GM15510 (cell line): ENCODE results near the gene ERVFRD-1.

ENCODE experiments used
- POLR2A ChIP-seq: IDR thresholded peaks from 3 replicates; pipeline ENCODE4 v1.6.1; 2011; ENCODE audit warnings: borderline replicate concordance; ENCODE audit not compliant: insufficient read length; ENCODE audit errors: extremely low read depth

Gene ERVFRD-1

DNA sequence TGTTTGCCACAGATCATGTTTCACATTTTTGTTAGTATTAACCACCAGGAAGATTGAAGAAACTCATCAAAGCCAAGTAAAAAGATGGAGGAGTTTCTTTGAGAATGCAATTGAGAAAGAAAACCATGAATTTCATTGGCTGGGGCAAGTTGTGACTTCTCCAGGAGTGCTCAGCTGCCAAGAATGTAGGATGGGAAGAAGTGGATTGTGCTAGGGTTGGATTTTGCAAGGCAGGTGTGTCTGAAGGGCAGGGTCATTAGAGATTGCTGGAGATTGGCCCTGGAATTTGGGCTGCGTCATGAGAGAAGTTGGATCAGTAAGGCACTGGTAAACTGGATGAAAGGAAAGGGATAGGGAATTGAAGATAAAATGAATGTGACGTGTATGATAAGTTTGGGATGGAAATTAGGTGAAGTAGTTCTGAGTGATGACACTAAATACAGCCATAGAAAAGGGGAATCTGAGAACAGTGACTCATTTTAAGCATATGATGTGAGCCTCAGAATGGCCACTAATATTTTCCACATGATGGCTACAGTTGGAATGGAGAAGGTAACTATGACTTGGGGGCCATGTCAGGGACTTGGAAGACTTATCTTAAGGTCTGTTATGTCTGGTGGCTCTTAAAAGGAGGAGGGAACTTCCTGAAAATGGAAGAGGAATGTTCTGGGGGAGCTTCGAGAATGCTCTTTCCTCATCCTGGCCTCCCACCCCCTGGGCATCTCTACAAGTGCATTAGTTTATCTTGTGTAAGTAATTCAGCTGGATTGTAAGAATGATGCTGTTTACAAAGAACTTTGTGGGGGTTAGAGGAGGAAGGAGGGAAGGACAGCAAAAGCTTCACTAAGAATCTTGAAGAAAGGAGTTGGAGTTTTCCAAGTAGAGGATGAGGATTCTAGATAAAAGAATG, 27.8 kb upstream of the ERVFRD-1 start:
- no peak for TF ChIP-seq POLR2A

DNA sequence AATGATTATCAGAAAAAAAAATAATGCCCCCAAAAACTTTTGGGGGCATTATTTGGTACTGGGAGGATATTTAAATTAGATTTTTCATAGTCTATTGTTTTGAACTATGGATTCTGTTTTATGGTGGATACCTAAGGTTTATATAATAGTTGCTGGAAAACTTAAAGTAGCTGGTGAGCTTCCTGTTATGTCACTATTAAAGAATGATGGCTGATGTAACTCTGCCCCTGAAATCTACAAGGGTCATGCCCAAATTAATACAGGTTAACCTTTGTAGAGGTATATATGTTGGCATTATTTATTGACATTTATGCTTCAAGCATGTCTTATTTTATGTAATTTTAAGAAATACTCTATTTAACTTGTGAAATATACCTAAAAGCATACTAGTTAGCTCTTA, 25.3 kb upstream of the ERVFRD-1 start:
- TF ChIP-seq POLR2A = no peak

DNA sequence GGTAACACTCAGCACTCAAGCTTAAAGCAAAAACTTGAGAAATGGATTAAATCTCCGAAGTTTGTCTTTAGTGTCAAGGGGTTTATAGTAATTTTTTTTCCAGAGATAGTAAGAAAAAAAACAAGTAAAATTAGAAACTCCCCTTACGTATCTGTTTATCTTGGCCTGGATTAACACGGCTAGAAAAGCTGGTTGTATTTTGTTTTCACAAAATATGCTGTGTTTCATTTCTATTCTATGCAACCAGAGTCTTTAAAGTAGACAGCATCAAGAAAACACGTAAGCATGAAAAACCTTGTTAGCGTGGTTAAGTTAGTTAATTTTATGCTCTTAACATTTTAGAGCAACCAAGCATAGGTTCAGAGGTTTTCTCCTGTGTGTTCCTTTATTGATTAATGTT, 21.8 kb upstream of the ERVFRD-1 start:
- no peak for TF ChIP-seq POLR2A

DNA sequence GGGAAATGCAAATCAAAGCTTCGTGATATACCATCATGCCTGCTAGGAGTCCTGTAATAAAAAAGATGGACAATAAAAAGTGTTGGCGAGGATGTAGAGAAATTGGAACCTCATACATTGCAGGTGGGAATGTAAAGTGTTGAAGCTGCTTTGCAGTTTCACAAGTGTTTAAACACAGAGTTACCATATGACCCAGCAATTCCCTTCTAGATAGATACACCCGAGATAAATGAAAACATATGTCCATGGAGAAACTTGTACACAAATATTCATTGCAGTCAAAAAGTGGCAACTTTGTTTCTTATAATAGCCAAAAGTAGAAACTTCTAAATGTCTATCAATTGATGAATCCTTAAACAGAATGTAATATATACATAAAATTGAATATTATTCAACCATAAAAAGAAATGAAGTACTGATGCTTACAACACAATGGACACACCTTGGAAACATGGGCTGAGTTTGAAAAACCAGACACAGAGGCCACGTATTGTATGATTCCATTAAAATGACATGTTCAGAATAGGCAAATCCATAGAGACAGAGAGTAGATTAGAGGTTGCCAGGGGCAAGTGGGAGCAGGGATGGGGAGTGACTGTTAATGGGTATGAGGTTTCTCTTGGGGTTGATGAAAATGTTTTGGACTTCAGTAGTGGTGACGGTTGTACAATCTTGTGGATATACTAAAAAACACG, 20.8 kb upstream of the ERVFRD-1 start:
- TF ChIP-seq POLR2A = no peak

DNA sequence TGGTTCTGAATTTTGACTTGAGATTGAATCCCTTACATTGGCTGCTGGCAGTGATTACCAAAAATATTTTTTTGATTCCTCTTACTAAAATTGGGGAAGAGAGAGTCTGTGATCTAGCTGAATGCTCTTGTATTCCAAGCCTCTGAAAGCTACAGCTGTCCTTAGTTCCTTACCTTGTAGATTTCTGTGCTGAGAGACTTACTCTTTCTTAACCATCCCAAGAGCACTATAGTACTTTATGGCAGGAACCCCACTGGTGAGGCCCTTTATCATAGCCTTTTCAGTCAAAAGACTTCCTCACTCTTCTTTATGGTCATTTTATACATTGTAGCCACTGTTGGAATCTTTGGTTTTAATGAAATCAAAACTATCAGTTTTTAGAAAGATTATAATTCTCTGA, 19.1 kb upstream of the ERVFRD-1 start:
- no peak for TF ChIP-seq POLR2A

DNA sequence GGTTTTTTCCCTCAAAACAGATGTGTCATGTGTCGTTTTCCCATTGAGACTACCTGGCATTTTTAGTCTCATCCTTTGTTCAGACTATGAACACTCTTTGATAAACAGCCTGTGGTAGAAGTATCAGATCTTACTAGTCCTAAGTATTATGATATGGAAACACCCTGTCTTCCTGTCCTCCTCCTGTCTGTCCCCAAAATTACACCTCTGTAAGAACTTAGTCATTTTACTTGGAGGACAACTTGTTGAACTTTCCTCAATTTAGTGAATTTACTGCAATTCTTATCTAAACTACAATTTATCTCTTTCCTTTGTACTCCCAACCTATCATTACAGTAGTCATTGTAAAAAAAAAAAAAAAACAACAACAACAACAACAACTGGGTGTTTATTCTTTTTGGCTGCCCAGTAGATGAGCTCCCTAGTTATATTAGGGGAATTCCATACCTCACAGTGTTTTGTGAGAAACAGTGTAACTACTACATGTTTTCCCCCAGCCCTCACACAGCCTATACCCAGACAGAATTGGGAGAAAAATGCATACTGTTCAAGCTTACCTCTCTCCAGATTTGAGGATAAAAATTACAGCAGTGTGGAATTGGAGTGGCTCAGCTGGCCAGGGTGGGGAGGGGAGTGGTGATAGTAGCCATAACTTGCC, 18.5 kb upstream of the ERVFRD-1 start:
- TF ChIP-seq POLR2A = no peak

DNA sequence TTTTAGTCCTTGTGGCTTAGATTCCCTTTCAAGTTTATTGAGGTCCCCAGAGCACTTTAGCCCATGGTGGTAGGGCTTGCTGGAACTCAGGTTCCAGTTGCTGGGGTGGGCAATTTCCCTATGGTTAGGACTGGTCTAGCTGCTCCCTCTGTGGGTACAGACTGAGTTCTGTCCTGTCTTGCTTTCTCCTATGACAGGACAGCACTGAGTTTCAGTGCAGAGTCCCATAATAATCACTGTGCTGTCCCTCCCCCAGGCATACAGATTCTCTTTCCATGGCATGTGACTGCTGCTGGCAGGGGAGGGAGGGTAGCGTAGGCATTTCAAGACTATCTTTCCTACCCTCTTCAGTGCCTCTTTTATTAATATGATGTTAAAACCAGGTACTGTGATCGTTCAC, 17.1 kb upstream of the ERVFRD-1 start:
- no peak for TF ChIP-seq POLR2A

DNA sequence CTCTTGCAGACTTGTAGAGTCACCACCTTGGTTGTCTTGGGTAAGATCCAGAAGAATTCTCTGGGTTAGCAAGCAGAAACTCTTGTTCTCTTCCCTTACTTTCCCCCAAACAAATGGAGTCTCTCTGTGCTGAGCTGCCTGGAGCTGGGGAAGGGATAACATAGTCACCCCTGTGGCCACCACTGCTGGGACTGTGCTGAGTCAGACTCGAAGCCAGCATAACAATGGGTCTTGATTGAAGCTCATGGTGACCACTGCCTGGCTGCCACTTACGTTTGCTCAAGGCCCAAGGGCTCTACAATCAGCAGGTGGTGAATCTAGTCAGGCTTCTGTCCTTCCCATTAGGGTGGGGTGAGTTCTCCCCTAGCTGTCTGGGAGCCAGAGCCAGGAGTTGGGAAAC, 15.4 kb upstream of the ERVFRD-1 start:
- no peak for TF ChIP-seq POLR2A

DNA sequence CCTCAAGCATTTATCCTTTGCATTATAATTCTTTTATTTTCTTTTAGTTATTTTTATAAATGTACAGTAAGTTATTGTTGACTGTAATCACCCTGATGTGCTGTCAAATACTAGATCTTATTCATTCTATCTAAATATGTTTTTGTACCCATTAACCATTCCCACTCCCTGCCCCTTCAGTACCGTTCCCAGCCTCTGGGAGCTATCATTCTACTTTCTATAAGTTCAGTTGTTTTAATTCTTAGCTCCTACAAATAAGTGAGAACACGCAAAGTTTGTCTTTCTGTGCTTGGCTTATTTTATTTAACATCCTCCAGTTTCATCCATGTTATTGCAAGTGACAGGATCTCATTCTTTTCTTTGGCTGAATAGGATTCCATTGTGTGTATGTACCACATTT, 12.5 kb upstream of the ERVFRD-1 start:
- no peak for TF ChIP-seq POLR2A

DNA sequence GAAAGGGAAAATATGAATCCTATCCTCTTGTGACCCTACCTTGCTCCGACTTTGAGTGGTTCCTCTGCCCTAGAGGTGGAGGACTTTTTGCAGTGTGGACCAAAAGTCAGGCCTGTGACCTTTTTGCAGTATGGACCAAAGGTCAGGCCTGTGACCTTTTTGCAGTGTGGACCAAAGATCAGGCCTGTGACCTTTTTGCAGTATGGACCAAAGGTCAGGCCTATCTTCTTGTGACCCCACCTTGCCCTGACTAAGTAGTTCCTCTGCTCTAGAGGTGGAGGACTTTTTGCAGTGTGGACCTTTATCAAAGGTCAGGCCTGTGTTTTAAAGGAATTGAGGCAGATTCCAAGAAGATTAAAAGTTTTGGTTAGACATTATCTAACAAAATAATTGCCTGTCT, 10.9 kb upstream of the ERVFRD-1 start:
- no peak for TF ChIP-seq POLR2A

DNA sequence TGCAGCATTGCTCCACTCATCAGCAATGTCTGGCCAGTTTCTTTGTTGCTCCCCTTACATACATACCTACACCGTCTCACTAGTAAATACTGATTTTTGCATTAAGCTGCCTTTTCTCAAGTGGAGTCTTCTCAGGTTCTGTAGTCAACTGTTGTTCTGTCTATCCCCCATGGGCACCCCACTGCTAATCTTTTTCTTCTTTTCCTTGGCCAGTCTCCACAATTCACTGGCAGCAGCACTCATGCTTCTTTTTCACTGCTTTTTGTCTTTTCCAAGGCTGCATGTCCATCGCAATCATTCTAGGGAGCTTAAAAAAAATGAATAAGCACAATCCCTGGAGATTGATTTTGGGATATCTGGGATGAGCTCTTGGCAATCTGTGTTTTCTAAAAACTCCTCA, 10.3 kb upstream of the ERVFRD-1 start:
- no peak for TF ChIP-seq POLR2A

DNA sequence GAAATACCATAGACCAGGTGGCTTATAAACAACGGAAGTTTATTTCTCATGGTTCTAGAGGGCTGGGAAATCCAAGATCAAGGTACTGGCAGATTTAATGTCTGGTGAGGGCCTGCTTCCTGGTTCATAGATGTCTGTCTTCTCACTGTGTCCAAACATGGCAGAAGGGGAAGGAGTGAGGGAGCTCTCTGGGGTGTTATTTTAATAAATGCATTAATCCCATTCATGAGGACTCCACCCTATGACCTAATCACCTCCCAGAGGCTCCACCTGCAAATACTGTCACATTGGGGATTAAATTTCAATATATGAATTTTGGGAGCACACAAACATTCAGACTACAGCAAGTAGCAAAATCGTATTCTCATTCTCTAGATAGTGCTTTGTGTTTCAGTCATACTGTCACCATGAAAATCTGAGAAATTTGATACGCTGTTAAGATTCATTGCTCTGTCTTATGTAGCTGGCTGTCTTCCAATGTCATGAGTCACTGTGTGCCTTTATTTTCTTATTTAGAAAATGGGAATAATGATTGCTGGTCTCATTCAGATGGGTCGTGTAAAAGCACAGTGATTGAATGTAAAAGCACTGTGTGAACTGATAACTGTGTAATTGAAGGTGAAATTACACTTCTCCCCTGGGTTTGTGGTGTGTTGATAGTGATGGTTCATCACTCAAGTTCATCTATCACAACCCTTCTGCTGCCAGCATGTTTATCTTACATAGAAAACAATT, 8.9 kb upstream of the ERVFRD-1 start:
- no peak for TF ChIP-seq POLR2A

DNA sequence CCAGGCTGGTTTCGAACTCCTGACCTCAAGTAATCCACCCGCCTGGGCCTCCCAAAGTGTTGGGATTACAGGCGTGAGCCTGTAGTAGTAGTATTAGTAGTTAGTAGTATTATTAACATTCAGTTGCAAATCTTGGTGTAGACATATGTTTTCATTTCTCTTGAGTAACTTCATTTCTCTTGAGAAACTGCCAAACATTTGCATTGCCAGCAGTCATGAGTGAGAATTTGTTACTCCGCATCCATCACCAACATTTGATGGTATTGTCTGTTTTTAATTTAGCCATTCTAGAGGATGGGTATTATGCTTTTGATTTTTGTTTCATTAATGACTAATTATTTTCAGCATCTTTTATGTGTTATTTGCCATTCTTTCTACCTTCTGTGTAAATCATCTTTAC, 1.5 kb upstream of the ERVFRD-1 start:
- no peak for TF ChIP-seq POLR2A

DNA sequence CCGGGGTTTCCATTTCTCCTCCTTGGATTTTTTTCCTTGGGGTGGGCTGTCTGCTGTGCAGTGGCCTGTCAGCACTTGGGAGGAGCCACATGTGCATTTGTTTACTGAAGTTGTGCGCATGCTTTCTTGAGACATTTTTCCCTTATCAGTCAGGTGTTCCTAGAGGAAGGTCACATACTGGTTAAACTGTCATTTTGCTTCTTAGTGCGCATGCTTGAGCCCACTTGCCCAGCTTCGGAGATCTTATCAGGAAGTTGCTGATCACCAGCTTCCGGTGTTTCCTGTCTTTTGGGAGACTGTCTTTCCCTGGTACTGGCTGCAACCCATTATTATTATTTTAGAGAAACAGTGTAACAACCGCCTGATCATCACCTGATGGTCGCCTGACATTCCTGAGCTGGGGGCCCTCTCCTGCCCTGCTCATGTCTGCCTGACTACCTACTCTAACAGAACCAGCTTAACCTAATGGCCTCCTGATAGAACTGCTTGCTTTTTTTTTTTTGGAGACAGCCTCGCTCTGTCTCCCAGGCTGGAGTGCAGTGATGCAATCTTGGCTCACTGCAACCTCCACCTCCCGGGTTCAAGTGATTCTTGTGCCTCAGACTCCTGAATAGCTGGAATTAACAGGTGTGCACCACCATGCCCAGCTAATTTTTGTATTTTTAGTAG, 378 bp upstream of the ERVFRD-1 start:
- TF ChIP-seq POLR2A = no peak

DNA sequence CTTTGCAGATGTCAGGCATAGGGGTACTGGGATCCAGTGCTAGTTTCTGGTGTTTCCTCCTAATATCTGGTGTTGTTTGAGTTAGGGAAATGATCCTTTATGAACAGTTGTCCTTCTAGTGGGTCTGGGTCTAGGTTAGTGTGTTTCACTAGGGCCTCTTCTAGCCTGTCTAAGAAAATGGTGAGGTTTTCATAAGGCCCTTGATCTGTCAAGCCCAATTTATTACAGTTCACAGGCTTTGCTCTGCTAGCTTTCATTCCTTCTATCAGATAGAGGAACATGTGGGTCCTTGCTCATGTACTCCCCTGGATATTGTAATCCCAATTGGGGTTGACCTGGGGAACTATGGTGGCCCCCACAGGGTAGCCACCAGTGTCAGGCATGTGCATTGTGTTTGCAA, 2.8 kb downstream of the ERVFRD-1 start:
- no peak for TF ChIP-seq POLR2A

DNA sequence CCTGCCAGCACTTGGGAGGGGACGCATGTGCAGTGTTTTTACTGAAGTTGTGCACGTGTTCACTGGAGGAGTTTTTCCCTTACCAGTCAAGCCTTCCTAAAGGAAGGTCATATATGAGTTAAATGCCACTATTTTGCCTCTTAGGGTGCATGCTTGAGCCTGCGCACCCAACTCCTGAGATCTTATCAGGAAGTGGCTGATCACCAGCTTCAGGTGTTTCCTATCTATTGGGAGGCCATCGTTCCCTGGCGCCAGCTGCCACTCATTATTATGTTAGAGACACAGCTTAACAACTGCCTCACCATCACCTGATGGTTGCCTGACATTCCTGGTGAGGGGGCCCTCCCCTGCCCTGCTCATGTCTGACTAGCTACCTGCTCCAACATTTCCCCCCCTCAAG, 8.5 kb downstream of the ERVFRD-1 start:
- TF ChIP-seq POLR2A = no peak
